ENCODE results near the gene ARHGAP15.

Gene ARHGAP15

DNA sequence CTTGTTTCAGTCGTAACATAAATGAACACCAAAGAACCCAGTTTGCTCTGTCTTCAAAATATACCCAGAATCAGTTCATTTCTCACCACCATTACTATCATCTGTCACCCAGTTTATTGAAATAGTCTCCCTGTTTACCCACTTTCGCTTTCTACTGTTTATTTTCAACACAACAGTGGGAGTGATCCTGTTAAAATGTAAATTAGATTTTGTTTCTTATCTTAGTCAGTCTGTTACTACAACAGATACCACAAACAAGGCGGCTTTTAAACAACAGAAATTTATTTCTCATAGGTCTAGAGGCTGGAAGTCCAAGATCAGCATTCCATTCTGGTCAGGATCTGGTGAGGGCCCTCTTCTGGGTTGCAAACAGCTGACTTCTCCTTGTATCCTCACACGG, 74.8 kb downstream of the ARHGAP15 start:
- no peaks in the 10 kb centered on the region for H3K9me2 ChIP-seq (replicated peaks; ENCODE audit: control insufficient read depth, low read length)
- 0 out of 2 replicates have a peak, but pooled peaks cover 2% of the 10 kb centered on the region for H3K4me1 ChIP-seq (ENCODE audit: control insufficient read depth, low read length)
- no peak overlapping the region for H3K4me2 ChIP-seq (ENCODE audit: low read length)
- H3K4me3 ChIP-seq (ENCODE audit: low read length) = no peak overlapping the region
- H3K27ac ChIP-seq (ENCODE audit: low read depth, low read length) = no peak overlapping the region
- H3K36me3 ChIP-seq (ENCODE audit: control insufficient read depth, low read length) = peaks cover 27% of the 10 kb centered on the region
- TF ChIP-seq CTCF (IDR thresholded peaks at IDR 0.05; ENCODE audit: low read depth, low read length, poor library complexity, severe bottlenecking) (no peak), EZH2phosphoT487 (IDR thresholded peaks at IDR 0.05; ENCODE audit: borderline replicate concordance, low read length) (no peak)
- H3F3A ChIP-seq (ENCODE audit: control insufficient read depth, insufficient read depth) = no peaks in the 10 kb centered on the region
- H4K20me1 ChIP-seq (ENCODE audit: control insufficient read depth, insufficient read depth, low read depth, low read length) = no peaks in the 10 kb centered on the region
- H3K79me2 ChIP-seq (ENCODE audit: control insufficient read depth, low read length) = no peaks in the 10 kb centered on the region
- H3K27me3 ChIP-seq (ENCODE audit: control insufficient read depth, low read length) = no peaks in the 10 kb centered on the region
- no peaks in the 10 kb centered on the region for H3K9me3 ChIP-seq (ENCODE audit: control insufficient read depth, insufficient read depth, low read length)

- Histone ChIP-seq H3K9me3 (ENCODE audit: control insufficient read depth, insufficient read depth, low read length) (no peaks in the 10 kb centered on the region), H3K79me2 (ENCODE audit: control insufficient read depth, low read length) (no peaks in the 10 kb centered on the region), H3K27me3 (ENCODE audit: control insufficient read depth, low read length) (no peaks in the 10 kb centered on the region), H4K20me1 (ENCODE audit: control insufficient read depth, insufficient read depth, low read depth, low read length) (no peaks in the 10 kb centered on the region), H3K4me2 (ENCODE audit: low read length) (no peak overlapping the region), H3F3A (ENCODE audit: control insufficient read depth, insufficient read depth) (no peaks in the 10 kb centered on the region), H3K27ac (ENCODE audit: low read depth, low read length) (no peak overlapping the region), H3K4me3 (ENCODE audit: low read length) (no peak overlapping the region), H3K36me3 (ENCODE audit: control insufficient read depth, low read length) (peaks cover 27% of the 10 kb centered on the region), H3K9me2 (replicated peaks; ENCODE audit: control insufficient read depth, low read length) (no peaks in the 10 kb centered on the region), H3K4me1 (ENCODE audit: control insufficient read depth, low read length) (0 out of 2 replicates have a peak, but pooled peaks cover 2% of the 10 kb centered on the region)
- TF ChIP-seq EZH2phosphoT487 (IDR thresholded peaks at IDR 0.05; ENCODE audit: borderline replicate concordance, low read length) (no peak), CTCF (IDR thresholded peaks at IDR 0.05; ENCODE audit: low read depth, low read length, poor library complexity, severe bottlenecking) (peak; percentile 43)
Observed at GRCh38 chr2:143205106-143205764, 76.0 kb downstream of the ARHGAP15 start.

- Histone ChIP-seq H3K27me3 (ENCODE audit: control insufficient read depth, low read length) (no peaks in the 10 kb centered on the region), H3K4me1 (ENCODE audit: control insufficient read depth, low read length) (0 out of 2 replicates have a peak, but pooled peaks cover 2% of the 10 kb centered on the region), H3F3A (ENCODE audit: control insufficient read depth, insufficient read depth) (no peaks in the 10 kb centered on the region), H3K9me2 (replicated peaks; ENCODE audit: control insufficient read depth, low read length) (no peaks in the 10 kb centered on the region), H3K4me2 (ENCODE audit: low read length) (no peak overlapping the region), H3K9me3 (ENCODE audit: control insufficient read depth, insufficient read depth, low read length) (no peaks in the 10 kb centered on the region), H3K36me3 (ENCODE audit: control insufficient read depth, low read length) (peaks cover 11% of the 10 kb centered on the region), H4K20me1 (ENCODE audit: control insufficient read depth, insufficient read depth, low read depth, low read length) (no peaks in the 10 kb centered on the region), H3K27ac (ENCODE audit: low read depth, low read length) (no peak overlapping the region), H3K4me3 (ENCODE audit: low read length) (no peak overlapping the region), H3K79me2 (ENCODE audit: control insufficient read depth, low read length) (no peaks in the 10 kb centered on the region)
- no peak for TF ChIP-seq CTCF (IDR thresholded peaks at IDR 0.05; ENCODE audit: low read depth, low read length, poor library complexity, severe bottlenecking)
- no peak for TF ChIP-seq EZH2phosphoT487 (IDR thresholded peaks at IDR 0.05; ENCODE audit: borderline replicate concordance, low read length)
Observed at GRCh38 chr2:143209570-143210445, 80.6 kb downstream of the ARHGAP15 start.
